KG1 (cell line): Measurements from ENCODE around the gene GLOD4.
"Not testable (repeated sequence)": the region's sequence is repeated elsewhere in the genome, so short reads cannot be mapped to it uniquely, and the experiment has no call there.

Source experiments
- DNase-seq: peaks from one replicate; lab custom pipeline; 2025; lab: John Stamatoyannopoulos, UW

GLOD4 gene, protein sequence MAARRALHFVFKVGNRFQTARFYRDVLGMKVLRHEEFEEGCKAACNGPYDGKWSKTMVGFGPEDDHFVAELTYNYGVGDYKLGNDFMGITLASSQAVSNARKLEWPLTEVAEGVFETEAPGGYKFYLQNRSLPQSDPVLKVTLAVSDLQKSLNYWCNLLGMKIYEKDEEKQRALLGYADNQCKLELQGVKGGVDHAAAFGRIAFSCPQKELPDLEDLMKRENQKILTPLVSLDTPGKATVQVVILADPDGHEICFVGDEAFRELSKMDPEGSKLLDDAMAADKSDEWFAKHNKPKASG

DNA sequence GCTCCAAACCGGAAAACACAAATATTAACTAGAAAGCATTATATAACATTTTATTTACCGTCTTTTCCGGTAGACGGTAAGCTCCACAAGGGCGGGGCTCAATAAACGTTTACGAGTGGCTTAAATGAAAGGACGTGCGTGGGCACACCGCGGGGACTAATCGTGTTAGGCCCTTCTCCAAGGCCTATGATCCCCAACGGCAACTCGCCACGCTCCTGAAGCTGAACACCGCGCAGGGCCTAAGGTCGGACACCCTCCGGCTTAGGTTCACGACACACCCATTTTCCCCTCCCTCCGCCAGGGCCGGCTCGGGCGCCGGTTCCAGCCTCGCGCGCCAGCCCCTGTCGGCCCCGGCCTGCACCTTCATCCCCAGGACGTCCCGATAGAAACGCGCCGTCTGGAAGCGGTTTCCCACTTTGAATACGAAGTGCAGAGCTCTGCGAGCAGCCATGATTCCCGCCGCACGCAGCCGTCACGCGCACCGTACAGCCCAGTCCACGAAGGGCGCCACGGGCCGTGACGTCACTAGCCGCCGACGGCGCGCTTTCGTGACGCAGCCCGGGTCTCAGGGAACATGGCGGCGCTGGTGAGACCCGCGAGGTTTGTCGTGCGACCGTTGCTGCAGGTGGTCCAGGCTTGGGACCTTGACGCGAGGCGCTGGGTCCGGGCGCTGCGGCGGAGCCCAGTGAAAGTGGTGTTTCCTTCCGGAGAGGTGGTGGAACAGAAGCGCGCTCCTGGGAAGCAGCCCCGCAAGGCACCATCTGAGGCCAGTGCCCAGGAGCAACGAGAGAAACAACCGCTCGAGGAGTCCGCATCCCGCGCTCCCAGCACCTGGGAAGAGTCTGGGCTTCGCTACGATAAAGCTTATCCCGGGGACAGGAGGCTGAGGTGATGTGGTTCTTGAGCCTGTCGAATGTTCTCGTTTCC is at the start of gene GLOD4, which contains the start of gene MRM3:
Gene GLOD4 (minus strand): TSS at position 476 of the 927 bp plus-strand sequence. CDS start 25 bp downstream, at position 451.
Gene MRM3 (plus strand): TSS at position 549 of the 927 bp plus-strand sequence. CDS start 26 bp downstream, at position 575.
- peak; percentile 50 for DNase-seq

GRCh38 chr17:830950-831349 is 48.9 kb upstream of the GLOD4 start:
- DNase-seq, result no peak

DNA sequence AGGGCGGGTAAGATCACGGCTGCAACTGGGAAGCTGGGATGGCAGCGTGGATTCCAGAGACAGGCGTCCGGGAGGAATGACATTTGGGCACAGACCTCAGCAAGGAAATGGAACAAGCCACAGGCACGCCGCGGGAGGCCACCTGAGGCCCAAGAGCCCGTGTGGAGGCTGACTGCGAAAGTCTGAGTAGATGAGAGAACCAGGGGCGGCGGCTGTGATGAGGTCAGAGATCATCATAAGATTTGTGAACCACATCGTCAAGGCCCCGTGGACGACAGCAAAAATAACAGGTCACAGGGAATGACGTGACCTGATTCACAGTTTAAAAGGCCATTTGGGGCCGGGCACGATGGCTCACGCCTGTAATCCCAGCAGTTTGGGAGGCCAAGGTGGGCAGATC is 48.3 kb upstream of the GLOD4 start:
- DNase-seq, result no peak

GRCh38 chr17:829614-830013 is 47.5 kb upstream of the GLOD4 start:
- not testable (repeated sequence) for DNase-seq

GRCh38 chr17:828761-829160 is 46.7 kb upstream of the GLOD4 start:
- no peak for DNase-seq

DNA sequence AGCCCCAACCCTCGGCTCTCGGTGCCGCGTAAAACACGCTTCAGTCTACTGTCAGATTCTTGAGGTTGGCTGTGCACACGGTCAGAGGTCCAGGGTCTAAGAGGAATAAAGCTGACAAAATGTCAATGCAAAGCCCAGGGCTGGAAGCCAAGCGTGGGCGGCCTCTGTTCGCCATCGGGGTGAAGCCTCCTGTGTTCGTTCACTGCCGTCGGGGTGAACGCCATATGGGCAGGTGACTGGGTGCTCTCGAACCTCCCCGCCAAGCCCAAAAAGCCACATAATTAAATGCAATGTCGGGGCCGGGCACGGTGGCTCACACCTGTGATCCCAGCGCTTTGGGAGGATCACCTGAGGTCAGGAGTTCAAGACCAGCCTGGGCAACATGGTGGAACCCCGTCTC is 44.7 kb upstream of the GLOD4 start:
- no peak for DNase-seq

- no peak for DNase-seq
These were observed 43.1 kb upstream of the GLOD4 start for GRCh38 chr17:825216-825615.

DNA sequence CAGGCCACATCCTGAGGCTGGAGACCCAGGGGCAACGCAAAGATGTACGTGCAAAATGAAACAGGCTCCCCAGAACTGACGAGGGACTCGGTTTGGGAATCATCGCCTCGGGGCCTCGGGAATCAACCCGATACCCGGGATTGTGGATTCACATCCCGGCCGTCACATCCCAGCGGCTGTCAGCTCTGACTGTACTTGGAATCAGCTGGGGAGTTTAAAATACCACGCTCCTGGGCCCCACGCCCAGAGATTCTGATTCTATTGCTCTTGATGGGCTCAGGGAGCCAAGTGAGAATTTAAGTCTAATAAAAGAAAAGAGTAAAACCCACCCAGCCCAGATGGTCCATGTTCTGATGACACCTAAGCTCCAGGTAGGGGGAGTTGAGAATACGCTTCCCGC is 42.3 kb upstream of the GLOD4 start:
- DNase-seq, result no peak

GRCh38 chr17:823501-823902 is 41.4 kb upstream of the GLOD4 start:
- no peak for DNase-seq

DNA sequence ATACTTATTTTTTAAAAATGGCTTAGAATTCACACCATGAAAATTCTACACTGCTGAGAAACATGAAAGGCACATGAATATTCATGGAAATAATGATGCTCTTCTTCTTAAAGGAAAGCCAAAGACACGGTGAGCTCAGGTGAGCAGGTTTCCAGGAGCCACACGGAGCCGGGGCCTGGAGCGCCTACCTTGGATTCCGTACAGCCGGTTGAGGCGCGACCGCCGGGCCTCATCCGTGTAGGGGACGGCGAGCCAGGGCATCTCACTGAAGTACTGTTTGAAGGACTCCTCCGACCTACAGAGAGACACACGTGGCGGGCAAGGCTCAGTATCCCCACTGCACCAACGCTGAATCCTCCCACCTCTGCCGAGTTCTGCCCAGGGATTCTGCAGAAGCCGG is 37.2 kb upstream of the GLOD4 start:
- no peak for DNase-seq

DNA sequence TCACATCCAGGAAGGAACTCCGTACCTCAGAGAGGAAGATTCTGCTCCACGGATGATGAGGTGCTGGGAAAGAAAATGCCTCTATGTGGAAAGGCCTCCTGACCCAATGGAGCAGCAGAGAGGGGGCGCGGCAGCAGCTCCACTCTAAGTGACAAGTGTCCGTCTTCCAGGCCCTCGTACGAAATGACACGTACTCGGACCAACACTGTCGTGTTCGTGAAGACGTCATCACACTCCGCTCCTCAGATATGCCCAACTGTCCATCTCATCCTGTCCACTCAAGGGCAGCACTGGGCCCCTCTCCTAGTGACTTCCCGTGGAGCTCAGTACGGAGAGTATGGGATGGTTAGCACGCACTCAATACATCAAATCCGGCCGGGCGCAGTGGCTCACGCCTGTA is 32.3 kb upstream of the GLOD4 start:
- no peak for DNase-seq

DNA sequence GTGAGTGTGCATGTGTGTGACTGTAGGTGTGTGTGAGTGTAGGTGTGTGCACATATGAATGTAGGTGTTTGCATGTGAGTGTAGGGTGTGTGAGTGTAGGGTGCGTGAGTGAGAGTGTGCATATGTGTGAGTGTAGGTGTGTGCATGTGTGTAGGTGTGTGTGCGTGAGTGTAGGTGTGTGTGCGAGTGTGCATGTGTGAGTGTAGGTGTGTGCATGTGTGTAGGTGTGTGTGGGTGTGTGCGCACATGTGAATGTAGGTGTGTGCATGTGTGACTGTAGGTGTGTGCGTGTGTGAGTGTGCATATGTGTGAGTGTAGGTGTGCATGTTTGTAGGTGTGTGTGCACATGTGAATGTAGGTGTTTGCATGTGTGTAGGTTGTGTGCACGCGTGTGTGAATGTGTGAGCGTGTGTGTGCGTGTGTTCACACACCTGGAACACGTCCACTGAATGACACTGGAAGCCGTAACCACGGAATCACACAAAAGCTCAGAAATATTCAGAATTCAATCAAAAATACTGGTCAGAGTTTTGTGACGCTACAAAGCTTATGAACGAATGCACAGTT is 30.6 kb upstream of the GLOD4 start:
- no peak for DNase-seq

DNA sequence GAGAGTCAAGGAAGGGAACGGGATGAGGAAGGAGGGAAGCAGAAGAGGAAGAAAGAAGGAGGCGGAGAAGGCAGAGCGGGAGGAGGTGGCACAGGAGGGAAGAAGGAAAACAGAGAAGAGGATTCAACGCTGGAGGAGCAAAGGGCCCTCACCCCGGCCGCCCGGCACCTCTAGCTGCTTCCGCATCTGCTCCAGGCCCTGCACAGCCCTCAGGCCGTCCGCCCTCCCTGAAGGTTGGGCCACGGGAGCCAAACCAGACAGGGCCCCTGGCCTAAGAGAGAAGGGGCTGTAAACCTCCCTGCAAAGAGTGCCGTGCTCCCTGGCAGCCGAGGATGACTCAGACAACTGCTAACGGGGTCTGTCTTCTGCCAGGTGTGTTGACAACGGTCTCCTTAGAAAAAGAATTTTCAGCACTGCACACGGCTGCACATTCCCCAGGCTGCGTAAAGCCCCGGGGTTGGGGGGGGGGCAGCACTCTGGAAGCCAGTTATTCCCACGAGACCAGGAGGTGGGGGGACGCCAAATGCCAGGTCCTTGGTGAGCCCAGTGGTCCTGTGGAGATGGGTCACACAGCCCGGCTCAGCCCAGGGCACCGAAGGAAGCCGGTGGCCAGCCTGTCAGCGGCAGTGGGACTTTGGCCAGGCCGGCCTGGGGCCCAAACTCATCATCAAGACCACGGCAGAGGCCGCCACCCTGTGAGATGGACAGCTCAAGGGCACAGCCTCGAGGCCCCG is 29.1 kb upstream of the GLOD4 start:
- no peak for DNase-seq

DNA sequence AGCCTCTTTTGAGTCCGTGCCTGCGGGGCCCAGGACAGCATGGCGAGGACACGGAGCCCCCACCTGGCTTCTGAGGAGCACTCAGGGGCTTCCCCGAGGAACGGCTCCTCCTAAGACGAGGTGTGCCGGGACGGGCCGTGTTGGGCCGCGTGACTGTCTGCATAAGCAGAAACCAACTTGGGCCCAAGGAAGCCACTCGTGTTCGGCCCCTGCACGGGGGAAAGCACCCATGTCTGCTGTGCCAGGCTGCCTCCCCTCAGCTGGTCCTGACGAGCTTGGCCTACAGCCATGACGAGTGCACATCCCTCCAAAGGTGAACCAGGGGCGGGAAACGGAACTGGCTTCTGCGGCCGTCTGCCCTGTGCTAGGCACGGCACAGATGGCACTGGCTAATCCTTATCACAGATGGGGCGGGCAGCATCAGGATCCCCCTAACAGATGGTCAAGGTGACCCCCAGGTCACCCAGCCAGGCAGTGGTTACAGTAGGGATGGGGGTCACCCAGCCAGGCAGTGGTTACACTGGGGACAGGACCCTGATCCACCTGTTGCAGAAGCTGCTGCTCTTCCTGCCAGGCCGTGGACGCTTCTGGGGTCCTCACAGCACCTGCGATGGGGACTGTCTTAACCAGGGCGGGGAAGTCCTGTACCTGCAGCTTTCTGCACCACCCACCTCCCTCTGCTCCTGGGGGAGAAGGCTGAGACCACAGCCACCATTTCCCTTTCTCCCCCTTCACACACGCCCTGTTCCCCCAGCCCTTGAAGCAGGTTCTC is 25.6 kb upstream of the GLOD4 start:
- DNase-seq, result no peak

DNA sequence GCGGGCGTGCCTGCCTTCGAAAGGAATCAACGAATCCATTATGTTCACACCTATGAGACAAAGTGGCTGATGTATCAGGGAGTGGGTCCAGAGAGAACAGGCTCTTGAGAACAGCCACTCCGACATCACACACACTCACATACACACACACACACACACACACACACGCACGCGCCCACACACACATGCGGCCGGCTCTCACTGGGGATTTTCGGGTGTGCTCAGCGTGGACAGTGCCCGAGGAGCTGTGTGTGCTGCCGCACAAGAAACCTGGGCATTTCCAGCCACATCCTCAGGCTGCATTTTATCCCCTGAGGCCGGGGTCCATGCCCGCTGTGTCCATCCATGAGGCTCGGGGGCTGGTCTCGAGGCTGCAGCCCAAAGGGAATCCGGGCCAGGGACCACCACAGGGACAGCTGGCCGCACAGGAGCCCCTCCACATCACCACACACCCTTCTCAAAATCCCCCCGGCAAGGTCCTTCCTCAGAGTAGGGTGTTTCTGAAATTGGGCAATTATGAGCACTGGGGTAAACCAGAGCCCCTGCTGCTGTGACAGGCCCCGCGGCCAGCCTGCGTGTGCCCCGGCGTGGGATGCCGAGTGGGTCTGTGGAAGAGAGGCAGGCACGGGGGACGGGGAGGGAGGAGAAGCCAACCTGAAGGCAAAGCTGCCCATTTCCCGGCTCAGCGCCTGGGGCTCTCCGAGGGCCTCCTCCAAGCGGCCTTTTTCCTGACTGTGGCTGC is 24.9 kb upstream of the GLOD4 start:
- DNase-seq, result no peak

DNA sequence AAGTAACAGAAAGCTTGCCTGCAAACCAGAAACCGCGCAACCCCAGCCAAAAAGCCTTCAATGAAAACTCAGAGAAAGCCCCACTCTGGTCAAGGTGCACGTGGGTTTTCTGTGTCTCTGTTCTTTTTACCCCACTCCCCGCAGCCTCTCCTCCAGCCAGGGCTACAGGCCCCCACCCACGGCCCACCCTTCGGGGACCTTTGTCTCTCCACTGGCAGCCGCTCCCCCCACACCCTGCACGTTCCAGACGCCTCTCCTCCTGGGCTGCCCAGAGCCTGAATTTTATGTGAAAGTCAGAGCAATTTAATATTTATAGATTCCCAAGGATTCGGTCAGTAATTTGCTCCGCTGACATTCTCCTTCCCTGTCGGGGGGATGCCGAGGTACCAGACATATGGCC is 24.3 kb upstream of the GLOD4 start:
- no peak for DNase-seq

DNA sequence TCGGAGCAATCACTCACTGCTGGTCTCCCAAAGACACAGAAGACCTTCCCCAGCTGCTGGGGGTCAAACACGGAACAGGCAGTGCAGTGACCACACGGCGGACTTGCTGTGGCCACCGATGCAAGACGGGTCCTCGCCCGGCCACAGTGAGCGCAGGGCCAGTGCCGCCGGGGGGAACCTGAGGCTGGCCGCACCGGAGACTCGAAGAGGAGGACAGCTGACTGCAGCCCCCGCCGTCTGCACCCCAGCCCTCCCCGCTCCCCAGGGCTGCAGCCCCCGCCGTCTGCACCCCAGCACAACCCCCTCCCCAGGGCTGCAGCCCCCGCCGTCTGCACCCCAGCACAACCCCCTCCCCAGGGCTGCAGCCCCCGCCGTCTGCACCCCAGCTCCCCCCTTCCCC is 23.8 kb upstream of the GLOD4 start:
- DNase-seq, result not testable (repeated sequence)

- DNase-seq, result no peak
These were observed 22.7 kb upstream of the GLOD4 start for GRCh38 chr17:804541-805435.
